GM18858 (cell line): Measurements from ENCODE around the gene ARID2.

Experiments
- ATAC-seq: cut with Tn5 transposase; IDR thresholded peaks from one replicate; pipeline ENCODE4 v1.9.1; 2021; ENCODE audit not compliant: unreplicated experiment

Gene ARID2

DNA sequence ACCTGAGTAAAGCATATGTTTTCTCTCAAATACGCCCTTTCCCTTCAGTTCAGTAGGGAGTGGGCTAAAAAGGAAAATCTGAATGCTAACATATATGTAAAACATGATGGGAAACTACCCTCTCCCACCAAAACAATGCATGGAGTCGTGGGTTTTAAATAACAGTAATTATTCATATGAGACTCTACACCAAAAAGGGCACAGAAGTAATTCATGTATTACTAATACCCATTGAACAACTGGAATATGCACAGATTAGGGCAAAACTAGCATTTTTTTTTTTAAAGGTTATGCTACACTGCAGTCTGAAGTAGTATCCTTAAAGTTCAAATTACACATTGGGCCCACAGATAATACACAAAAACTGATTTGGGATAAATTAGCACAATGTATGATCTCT lies 8.1 kb upstream of the ARID2 start:
- no peak for ATAC-seq

DNA sequence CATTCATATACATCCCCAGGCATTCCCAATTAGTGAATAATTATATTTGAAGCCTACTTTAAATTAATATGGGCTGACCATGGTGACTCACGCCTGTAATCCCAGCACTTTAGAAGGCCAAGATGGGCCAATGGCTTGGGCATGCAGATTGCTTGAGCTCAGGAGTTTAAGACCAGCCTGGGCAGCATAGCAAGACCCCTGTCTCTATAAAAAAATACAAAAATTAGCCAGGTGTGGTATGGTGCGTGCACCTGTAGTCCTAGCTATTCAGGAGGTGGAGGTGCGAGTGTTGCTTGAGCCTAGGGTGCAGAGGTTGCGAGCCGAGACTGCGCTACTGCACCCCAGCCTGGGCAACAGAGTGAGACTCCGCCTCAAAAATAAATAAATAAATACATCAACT lies 7.6 kb upstream of the ARID2 start:
- no peak for ATAC-seq

DNA sequence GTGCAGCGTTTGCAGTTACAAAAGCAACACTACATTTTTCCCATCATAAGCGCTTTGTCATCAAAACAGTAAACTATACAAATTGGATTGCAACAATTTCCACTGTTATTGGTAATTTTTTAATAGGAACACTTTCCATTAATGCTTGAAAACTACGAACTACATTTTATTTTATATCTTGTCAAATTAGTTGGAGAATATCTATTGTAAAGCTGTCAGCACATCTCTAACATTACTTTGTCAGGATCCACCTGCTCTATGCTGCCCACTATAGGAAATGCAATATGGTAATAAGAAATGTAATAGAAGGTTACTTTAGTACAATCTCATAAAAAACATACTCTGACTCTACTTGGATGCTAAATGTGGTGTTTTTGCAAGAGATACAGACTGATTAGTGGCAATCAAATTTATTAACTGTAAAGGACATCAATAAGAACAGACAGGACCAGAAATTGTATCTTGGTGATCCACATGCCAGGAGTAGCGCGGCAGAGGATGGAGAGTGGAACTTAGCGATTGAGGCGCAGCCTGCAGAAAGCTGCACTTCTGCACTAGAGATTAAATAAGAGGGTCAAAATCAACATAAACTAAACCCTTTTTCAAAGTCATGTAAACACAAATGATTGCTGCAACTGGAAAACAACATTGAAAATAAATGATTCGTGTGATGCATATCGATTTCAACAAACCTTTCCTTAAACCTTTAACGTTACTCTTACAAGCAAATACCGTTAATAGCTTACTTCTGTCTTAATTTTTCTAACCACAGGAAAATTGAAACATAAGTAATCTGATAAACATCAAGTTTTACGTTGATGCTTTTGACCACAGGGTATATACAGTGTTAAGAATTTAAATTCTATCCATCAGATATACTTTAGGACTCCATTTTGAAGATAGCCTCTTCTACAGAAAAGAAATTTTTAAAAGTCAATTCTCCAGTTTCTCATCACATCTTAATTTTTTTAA lies 3.6 kb upstream of the ARID2 start:
- ATAC-seq, result no peak

DNA sequence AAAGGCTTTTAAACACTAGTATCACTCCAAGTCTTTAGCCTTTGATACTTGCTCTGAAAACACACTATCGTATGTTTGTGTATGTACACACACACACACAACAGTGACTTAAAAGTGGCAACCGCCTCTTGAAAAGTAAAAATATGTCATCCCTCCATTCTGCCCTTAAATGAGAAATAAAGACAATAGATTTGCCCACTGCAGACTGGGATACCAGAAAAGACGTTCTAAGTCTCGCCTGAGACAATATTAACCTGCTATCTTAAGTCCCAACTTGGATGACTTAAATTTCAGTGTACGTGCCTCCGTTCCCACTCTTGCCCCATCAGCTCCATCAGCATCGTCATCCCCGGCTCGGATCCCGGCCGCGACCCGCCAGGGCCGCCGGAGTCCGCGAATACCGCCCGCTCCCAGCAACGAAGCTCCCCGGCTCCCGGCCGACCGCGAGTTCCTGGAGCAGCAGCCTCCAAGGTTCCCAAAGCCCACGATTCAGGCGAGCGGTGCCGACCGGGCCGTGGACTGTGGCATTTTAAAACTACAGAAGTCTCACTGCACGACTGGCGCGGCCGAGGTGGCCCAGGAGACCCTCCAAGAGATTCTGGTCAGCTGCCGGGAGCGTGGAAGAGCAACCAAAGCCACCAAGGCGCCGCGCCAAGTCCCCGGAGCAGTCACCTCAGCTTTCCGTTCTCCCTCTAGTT lies 2.8 kb upstream of the ARID2 start:
- no peak for ATAC-seq

DNA sequence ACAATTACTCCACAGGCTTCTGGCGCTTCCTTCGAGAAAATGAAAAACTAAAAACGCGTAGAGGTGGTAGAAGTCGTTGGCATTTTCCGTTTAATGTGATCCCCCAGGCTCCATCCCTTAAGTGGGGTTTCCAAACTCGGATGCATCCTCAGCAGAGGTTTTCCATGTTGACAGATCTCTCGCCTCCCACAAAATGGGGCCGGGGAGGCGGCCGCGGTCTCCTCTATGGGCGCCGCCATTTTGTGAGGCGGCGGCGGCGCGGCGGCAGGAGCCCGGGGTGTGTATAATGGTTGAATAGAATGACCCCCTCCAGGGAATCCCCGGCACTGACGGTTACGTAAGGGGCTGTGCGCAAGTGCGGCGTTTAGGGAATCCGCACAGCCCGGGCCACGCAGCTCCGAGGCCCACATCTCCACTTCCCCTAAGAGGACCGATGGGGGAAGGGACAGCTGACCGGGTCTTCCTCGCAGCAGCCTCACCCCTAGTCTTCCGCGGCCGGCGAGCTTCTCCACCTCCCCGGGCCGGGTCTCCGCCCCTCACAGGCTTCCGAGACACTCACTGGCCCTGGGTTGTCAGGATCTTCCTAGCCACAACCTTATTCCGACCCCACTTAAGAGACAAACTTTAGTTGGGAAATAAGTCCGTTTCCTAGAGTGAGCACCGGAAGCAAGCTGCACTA lies 2.1 kb upstream of the ARID2 start:
- ATAC-seq, result peak; percentile 47

DNA sequence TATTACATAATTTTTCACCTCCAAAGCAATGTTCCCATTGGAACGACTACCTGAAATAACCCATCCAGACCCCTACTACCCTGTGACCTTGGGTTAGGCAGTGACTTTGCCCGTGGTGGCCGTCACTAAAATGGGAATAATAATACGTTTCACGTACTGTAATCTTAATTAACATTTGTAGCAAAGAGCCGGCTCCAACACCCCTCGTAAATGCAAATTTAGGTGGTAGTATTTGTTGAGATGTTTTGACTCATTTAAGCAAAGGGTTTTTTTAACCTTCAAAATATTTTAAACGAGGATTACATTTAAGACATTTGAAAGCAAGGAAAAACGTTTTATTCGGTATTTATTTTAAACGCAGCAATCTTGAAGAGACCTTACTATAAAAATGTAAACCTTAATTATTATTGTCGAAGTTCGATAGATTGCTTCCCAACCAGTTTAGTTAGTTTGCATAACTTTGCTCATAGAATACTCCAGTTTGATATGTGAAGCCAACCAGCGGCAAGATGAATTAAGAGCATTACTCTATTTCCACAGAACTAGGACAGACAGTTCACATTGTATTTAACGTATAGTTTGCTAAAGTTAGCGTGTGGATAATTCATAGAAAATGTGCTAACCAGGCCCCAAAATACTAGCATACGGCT lies 1.4 kb upstream of the ARID2 start:
- no peak for ATAC-seq

DNA sequence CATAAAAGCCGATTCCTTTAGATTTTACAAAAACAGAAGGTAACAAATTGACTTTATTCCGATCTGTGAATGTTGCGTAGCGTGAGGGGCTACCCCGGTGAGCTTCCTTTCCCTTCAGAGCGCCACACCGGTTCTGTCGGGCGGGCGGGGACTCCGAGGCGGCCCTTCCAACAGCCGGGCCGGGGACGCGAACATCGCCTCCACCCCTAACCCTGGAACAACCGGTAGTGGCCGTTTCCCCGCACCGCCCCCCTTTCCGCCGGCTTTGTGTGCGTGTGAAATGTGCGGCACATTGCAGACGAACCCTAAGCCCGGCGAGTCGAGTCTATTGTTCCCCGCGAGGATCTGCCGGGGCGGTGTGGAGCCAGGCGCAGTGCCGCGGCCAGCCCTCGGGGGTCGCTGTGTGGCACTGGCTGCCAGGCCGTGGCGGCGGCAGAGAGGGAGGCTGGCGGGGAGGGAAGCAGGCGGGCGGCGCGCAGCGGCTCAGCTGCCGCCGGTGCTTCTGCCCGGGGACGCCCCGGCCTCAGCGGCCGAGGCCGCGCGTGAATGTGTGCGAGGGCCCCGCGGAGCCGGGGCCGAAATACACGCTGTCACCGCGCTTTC lies 775 bp upstream of the ARID2 start:
- peak; percentile 34 for ATAC-seq

DNA sequence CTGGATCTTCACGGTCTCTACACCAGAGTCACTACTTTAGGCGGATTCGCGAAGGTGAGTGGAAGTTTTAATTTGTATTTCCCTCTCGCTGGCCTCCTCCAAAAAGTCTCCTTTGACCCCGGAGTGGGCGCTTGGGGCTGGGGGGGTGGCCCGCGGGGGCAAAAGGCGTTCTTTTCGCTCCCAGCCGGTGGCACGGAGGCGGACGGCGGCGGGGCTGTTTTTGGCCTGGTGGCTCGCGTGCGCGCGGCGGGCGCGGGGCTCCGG lies 510 bp downstream of the ARID2 start:
- ATAC-seq, result no peak

DNA sequence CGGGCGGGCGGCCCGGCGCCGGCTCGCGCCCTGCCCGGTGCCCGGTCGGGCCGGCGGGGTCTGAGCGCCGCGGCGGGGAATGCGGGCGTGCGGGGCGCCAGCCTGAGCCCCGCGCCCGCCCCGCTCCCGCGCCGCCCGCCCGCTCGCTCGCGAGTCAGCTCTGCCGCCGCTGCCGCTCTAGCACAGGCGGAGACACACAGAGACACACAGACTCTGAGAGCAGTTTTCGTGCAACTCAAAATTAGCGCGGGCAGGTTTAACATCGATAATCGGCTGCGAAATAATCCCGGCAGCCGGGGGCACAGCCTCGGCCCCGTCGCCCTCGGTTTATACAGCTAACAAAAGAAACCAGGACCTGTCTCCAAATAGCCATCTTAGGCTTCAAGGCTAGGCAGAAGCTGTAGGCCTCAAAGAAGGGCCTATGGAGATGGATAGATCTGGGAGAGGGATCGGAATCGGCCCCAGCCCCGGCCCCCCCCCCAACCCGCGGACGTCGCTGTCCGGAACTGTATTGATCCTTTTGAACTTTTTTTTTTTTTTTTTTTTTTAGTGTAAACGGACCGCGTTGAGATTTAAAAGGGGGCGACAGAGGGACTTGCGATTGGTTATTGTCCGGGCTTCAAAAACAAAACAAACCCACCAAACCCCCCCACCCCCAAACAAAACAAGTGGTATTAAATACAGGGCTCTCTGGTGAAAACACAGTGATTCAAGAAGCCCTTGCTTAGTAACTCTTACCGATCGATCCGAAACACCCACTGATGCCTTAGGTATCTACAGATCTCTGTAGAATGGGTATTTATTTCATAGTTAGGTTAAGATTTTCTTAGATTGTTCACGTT lies 1.1 kb downstream of the ARID2 start:
- no peak for ATAC-seq

DNA sequence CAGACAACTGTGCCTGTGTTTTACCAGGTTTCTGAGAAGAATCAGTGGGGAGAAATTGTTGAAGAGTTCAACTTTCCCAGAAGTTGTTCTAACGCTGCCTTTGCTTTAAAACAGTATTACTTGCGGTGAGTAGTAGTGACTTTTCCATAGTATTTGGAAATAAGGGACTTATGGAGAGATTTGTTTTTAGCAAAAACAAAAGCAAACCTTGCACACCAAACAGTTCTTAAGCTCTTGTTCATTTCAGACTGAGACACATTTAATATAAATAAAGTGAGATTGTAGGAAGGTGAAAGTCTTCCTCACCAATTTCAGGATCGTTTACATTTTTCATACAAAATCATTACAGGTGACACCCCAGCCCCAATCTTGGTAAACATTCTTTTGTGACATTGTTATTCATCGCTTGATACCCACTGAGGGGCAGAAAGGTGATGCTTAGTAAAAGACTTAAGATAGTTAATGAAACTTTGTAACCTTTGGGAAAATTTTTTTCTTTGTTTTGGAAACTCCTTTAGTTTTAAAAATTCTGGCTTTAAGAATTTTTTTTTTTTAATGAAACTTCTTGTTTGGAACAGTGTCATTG lies 1.8 kb downstream of the ARID2 start:
- ATAC-seq, result no peak

DNA sequence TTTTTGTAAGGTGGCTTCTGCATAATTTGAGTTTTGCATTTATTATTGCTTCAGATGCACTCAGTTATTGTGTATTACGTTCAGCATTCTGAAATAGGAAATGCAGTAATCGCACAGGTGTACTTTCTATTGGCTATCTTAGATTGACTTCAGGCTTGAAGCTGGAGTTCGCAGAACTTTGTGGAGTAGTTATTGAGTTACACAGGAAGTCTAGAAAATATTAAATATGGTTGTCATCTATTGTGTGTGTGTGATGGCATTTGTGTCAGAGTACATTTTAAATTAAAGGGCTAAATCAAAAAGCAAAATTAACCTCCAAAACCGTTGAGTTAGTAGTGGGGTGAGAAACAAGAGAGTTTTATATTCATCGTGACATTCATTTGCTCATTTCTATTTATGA lies 2.7 kb downstream of the ARID2 start:
- no peak for ATAC-seq

DNA sequence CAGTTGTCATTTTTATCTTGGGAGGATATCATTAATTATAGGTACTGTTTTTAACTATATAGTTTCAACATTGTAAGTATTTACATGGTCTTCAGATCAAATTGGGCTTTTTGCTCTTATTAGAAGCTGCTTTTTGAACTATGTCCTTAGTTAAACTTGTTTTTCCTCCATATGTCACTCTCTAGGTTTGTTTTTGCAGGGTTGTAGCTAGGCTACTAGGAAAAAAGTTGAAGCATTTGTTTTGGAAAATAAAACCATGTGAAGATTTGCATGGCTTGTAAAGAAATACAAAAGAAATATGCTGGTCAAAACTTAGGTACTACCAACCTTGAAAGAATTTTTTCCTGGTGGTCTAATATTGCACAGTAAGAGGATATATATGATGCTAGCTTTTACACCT lies 3.4 kb downstream of the ARID2 start:
- no peak for ATAC-seq

DNA sequence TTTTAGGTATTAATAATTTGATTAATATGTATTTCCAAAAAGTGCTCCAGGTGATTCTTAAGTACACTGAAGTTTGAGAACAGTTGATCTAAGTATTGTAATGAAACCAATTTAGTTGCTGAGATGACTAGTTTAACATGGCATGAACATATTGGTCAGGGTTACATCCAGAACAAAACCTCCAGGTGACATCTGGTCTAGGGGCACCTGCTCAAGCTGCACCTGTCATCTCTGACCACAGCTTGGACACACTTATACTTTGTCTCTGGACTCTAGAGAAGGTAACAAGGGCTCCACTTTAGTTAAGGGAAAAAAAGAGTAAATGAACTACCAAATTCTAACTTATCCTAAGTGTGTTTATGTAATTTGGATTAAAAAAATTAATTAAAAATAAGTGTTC lies 8.1 kb downstream of the ARID2 start:
- no peak for ATAC-seq

DNA sequence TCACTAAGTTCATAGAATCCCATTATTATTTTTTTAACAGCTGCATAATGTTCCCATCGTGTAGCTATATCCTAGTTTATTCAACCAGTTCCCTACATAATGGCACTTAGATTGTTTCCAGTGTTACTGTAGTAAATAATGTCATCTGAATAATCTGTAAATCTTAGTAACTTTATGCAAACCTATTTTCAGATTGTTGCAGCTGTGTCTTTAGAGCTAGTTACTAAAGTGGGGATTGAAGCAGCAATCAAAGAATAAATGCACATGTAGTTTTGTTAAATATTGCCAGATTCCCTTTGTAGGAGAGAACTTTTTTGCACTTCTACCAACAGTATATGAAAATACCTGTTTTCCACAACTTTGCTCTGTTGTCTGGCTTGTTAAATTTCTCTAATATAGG lies 13.1 kb downstream of the ARID2 start:
- no peak for ATAC-seq

DNA sequence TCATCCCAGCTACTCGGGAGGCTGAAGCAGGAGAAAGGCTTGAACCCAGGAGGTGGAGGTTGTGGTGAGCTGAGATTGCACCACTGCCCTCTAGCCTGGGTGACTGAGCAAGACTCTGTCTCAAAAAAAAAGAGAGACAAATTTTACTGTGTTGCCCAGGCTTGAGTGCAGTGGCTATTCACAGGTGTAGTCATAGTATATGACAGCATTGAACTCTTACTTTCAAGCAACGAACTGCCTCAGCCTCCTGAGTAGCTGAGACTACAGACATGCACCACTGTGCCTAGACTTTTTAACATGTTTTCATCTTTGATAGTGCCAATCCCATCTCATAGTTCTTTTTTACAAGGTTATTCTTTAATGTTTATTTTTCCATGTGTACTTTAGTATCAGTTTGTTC lies 13.7 kb downstream of the ARID2 start:
- ATAC-seq, result no peak

DNA sequence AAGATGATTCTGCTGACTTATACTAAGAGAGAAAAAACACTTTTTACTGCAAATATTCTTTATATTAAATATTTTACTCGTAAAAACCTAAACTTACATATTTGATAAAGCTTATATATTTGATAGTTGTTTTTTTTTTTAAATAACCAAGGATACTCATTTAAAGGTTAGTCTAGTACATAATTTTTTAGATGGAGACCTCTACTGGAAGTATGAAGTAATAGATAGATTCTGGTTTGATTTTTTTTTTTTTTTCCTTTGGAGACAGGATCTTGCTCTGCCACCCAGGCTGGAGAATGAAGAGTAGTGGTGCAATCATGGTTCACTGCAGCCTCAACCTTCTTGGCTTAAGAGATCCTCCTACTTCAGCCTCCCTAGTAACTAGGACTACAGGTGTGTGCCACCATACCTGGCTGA lies 16.4 kb downstream of the ARID2 start:
- ATAC-seq, result no peak

DNA sequence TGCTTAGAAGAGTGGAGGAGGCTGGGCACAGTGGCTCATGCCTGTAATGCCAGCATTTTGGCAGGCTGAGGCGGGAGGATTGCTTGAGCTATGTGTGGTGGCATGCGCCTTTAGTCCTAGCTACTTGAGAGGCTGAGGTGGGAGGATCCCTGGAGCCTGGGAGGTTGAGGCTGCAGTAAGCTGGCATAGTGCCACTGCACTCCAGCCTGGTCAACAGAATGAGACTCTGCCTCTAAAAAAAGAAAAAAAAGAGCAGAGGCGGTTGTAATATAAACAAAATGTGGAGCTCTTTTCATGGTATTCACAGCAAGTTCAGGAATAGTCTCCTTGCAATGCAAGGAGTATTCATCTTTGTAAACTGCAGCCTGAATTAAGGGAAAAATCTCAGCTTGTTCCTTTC lies 27.2 kb downstream of the ARID2 start:
- ATAC-seq, result no peak

DNA sequence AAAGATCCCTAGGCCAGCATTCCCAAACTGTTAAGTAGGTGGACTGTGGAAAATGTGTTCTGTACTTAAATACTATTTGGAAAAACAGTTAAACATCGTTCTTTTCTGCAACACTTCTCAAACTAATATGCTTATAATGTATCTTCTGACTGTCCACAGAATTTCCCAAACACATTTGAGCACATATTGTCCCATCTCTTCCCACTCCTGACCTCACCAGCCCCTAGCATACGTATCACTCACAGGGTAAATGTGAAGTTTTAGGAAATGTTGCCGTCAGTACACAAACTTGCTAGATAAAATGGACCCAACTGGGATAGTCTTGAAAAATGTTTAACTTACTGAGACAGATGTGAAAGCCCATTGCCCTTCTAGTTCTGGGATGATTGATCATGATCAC lies 27.7 kb downstream of the ARID2 start:
- ATAC-seq, result no peak

DNA sequence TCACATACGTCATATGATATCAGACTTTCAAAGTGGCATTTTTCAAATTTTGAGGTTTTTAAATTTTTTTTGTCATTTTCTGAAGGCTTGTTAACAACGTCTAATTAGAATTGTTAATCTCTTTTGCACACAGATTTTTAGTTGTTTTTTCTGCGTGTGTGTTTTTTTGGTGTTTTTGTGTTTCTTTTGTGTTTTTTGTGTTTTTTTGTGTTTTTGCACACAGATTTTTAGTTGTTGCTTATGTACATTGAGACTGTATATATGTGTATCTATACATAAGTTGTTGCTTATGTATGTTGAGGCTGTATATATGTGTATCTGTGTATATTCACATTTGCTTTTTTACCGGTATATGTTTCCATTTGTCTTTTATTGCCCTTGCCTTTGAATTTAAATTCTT lies 30.8 kb downstream of the ARID2 start:
- ATAC-seq, result no peak
